ENCODE data around the gene RANBP10. TPM values are rescaled to one million over a fixed set of nuclear protein-coding genes. Genes with fewer than 3 reads are reported as not detected.

Gene RANBP10
- total RNA-seq, 2 experiments from 2014 or later: 14.9 to 18.1 TPM

DNA sequence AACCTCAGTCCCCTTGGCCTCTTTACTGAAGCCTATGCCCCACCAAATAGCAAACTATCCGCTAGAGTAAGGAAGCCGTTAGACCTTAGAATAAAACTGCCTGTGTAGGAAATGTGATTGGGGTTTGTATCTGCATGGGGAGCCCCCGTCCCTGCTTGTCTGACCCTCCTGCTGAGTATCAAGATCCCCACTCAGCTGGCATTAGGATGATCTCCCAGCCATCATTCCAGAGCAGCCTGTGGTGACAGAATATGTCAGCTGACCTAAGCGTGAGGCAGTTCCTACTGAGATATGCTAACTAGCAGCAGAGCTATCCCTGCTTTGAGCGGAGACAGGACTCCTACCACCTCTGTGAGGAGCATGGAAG is 86.6 kb downstream of the RANBP10 start:
- ChIA-PET POLR2A (interaction anchor here (0.7 to 2.3 kb wide), 8 partner anchors 10 to 690 kb away, joined by 3 to 14 read pairs (median 4); partner anchors contain the start of genes ACD, CARMIL2, PSMB10 and RANBP10), CTCF (interaction anchor here (0.7 to 3.2 kb wide), 8 partner anchors 11 to 239 kb away, joined by 3 to 12 read pairs (median 5); partner anchors contain the start of gene ATP6V0D1)
- intact Hi-C loops (cut with micrococcal nuclease): loop anchor here (1.0 to 2.0 kb wide), 3 partner anchors 53 to 123 kb away; partner anchors contain the start of genes C16orf86, ENKD1, RANBP10 and THAP11
- H3K36me3 Mint-ChIP-seq: peaks cover 3% of the 10 kb centered on the region
- peak; percentile 42 for DNase-seq
- peaks cover 35% of the 10 kb centered on the region for H3K4me1 Mint-ChIP-seq (ENCODE audit: low read depth)
- H3K4me3 Mint-ChIP-seq: peak overlapping the region; percentile 94
- H3K27ac Mint-ChIP-seq: peak overlapping the region; percentile 96
- no peaks in the 10 kb centered on the region for H3K27me3 Mint-ChIP-seq
- no peaks in the 10 kb centered on the region for H3K9me3 Mint-ChIP-seq

DNA sequence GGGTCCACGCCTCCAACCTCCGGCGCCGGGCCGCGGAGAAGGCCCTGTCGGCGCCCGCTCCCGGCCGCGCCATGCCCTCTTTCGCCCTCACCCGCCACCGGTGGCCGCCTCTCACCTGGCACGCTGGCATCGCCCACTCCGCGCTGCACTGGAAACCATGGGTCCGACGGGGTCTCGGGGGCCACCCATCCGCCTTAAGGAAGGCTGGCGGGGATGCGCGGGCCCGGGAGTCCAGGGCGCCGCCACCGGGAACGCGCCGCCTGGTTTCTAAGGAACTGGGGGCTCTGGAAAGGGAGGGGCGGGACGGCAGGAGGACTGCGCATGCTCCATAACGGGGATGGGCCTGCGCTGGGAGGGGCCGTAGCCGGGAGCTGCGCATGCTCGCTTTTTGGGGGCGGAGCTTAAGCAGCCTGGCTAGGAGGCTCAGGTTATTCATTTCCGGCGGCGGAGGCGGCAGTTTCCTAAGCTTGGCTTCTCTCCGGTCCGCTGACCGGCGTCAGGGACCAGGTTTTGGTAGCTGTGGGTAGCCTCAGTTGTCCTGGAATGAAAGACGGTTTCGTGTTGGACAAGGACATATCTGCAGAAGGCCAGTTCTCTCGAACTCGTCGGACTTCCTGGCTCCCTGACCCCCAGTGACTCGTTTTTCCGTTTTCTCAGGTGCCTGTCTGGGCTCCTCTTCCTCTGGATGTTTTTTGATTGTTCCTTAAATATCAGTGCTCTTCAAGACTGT is 87.1 kb downstream of the RANBP10 start, which contains the start of gene GFOD2:
Gene GFOD2 (minus strand): TSS at position 269 of the 730 bp plus-strand sequence. CDS start 33,601 bp downstream, outside the sequence.
- DNase-seq: peak; percentile 99
- peaks cover 35% of the 10 kb centered on the region for H3K4me1 Mint-ChIP-seq (ENCODE audit: low read depth)
- H3K9me3 Mint-ChIP-seq: no peaks in the 10 kb centered on the region
- ChIA-PET POLR2A (interaction anchor here (0.6 to 2.3 kb wide), 12 partner anchors 10 to 689 kb away, joined by 3 to 14 read pairs (median 3); partner anchors contain the start of genes ACD, ATP6V0D1, CARMIL2 and PSMB10), CTCF (interaction anchor here (0.7 to 3.2 kb wide), 13 partner anchors 10 to 238 kb away, joined by 3 to 12 read pairs (median 4); partner anchors contain the start of gene ATP6V0D1)
- H3K27ac Mint-ChIP-seq: peak within 1 kb of the TSS; percentile 96
- H3K36me3 Mint-ChIP-seq: peaks cover 3% of the 10 kb centered on the region
- peak within 1 kb of the TSS; percentile 94 for H3K4me3 Mint-ChIP-seq
- intact Hi-C loops (cut with micrococcal nuclease): loop anchor here (1.0 to 2.0 kb wide), 3 partner anchors 52 to 123 kb away; partner anchors contain the start of genes C16orf86, ENKD1, RANBP10 and THAP11
- no peaks in the 10 kb centered on the region for H3K27me3 Mint-ChIP-seq

DNA sequence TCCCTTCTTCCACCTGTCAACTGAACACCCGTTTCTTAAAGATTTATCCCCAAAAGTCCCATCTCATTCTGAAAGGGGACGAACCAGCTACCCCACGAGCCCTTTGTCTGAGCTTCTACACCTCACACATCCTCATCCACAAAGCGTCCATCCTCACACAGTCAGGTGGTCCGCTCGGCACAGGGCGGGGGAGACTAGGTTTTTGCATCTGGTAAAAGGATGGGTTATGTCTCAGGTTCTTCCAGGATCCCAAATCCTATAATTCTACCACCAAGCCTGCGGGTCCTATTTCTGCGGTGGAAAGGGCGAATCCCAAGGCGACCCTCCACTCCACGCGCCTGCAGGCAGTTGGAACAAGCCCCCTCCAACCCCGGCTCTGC is 87.7 kb downstream of the RANBP10 start:
- DNase-seq: peak; percentile 35
- CTCF ChIA-PET: interaction anchor here (0.9 to 3.2 kb wide), 12 partner anchors 46 to 237 kb away, joined by 3 to 12 read pairs (median 5); partner anchors contain the start of genes ATP6V0D1 and CTCF

DNA sequence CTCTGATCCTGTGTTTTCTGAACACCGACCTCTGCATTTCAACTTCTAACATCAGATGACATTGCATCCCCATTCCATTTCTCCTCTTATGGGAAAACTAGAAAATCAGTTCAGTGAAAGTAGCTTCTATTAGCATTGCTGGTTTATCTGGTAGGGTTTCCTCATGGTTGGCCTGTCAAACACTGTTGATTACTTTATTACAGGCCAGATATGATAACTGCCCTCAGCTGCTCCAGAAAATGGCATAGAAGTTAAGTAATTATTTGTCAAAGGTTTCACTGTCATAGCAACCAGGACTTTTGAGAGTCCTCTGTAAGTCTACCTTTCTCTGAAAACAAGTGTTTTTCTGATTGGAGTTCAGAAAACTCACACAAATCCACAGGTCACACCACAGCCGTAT is 90.3 kb downstream of the RANBP10 start:
- no peak overlapping the region for H3K27ac Mint-ChIP-seq
- POLR2A ChIA-PET: no interaction called here
- no peak for DNase-seq
- H3K36me3 Mint-ChIP-seq: peaks cover 5% of the 10 kb centered on the region
- H3K4me1 Mint-ChIP-seq (ENCODE audit: low read depth): peaks cover 42% of the 10 kb centered on the region
- no peaks in the 10 kb centered on the region for H3K9me3 Mint-ChIP-seq
- H3K4me3 Mint-ChIP-seq: no peak overlapping the region
- intact Hi-C loops (cut with micrococcal nuclease): no loop called here
- CTCF ChIA-PET: interaction anchor here (1.4 to 2.4 kb wide), 2 partner anchors 100 to 195 kb away, joined by 5 to 9 read pairs; no protein-coding TSS in a partner anchor
- no peaks in the 10 kb centered on the region for H3K27me3 Mint-ChIP-seq

More for the DNA sequence above, 87.7 kb downstream of the RANBP10 start:
- peaks cover 4% of the 10 kb centered on the region for H3K36me3 Mint-ChIP-seq
- H3K27me3 Mint-ChIP-seq: no peaks in the 10 kb centered on the region
- H3K9me3 Mint-ChIP-seq: no peaks in the 10 kb centered on the region
- POLR2A ChIA-PET: interaction anchor here (0.6 to 2.3 kb wide), 9 partner anchors 9 to 237 kb away, joined by 3 to 14 read pairs (median 3); partner anchors contain the start of genes ACD, ATP6V0D1, CARMIL2 and PSMB10
- no peak overlapping the region for H3K27ac Mint-ChIP-seq
- H3K4me1 Mint-ChIP-seq (ENCODE audit: low read depth): peaks cover 37% of the 10 kb centered on the region
- H3K4me3 Mint-ChIP-seq: peak overlapping the region; percentile 94
- intact Hi-C loops (cut with micrococcal nuclease): loop anchor here (1.0 to 2.0 kb wide), 3 partner anchors 52 to 124 kb away; partner anchors contain the start of genes C16orf86, ENKD1, RANBP10 and THAP11

DNA sequence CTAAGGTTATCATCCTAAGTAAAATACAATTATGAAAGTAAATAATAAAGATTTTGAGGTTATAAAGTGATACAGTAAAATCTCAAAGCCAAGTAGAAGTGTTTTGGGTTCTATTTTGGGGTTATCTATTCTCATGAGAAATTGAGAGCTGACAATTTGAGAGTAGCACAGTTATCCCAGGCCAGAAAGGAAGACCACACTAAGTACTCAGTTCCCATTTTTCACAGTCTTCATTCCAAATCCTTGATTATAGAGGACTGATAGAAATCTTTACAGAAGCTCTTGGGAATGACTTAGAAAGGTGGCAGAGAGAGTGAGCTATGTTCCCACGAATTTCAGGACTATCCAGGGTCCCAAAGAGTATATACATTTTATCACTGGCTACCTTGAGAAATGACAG is 91.8 kb downstream of the RANBP10 start:
- Mint-ChIP-seq H3K36me3 (peaks cover 5% of the 10 kb centered on the region), H3K27ac (no peak overlapping the region), H3K4me3 (no peak overlapping the region), H3K27me3 (no peaks in the 10 kb centered on the region), H3K9me3 (no peaks in the 10 kb centered on the region), H3K4me1 (ENCODE audit: low read depth) (peaks cover 29% of the 10 kb centered on the region)
- DNase-seq: no peak
- ChIA-PET CTCF (interaction anchor here (0.6 to 2.4 kb wide), 3 partner anchors 42 to 152 kb away, joined by 3 to 9 read pairs (median 3); no protein-coding TSS in a partner anchor), POLR2A (interaction anchor here (0.7 kb wide), 1 partner anchor 104 kb away, joined by 4 read pairs; no protein-coding TSS in a partner anchor)
- intact Hi-C loops (cut with micrococcal nuclease): no loop called here

DNA sequence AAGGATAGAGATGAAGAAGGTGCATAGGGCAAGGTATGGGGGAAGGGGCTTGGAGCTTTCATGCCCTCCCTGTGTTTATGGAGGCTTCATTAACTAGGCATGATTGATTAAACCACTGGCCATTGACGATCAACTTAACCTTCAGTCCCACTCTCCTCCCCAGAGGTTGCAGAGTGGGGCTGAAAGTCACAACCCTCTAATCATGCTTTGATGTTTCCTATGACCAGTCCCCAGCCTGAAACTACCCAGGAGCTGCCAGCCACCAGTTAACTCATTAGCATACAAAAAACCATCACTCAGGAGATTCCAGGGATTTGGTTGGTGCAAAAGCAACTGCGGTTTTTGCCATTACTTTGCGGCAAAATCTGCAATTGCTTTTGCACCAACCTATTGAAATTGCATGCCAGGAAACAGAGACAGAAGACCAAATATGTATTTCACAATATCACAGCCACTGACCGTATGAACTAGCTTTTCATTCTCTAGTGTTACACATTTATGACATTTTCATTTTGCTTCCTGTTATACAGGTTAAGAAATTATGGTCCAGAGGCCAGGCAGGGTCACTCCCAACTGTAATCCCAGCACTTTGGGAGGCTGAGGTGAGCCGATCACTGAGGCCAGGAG is 92.6 kb downstream of the RANBP10 start:
- Mint-ChIP-seq H3K36me3 (peaks cover 5% of the 10 kb centered on the region), H3K4me3 (no peak overlapping the region), H3K27me3 (no peaks in the 10 kb centered on the region), H3K9me3 (no peaks in the 10 kb centered on the region), H3K27ac (no peak overlapping the region), H3K4me1 (ENCODE audit: low read depth) (peaks cover 29% of the 10 kb centered on the region)
- ChIA-PET POLR2A (no interaction called here), CTCF (no interaction called here)
- intact Hi-C loops (cut with micrococcal nuclease): no loop called here
- DNase-seq: no peak

DNA sequence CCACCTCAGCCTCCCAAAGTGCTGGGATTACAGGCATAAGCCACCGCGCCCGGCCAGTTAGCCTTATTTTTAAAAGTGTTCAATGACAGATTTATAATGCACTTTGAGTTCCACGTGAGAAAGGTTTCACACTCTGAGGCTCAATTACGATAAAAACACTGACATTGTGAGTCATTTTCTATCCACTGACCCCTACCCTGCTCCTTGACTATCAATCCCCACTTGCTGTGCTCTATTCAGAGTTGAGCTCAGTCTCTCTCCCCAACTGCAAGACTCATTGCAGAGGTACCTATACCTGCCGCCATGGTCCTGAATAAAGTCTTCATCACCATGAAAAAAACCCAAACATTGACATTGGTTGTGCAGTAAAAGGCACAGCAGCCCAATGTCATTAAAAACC is 95.8 kb downstream of the RANBP10 start:
- CTCF ChIA-PET: no interaction called here
- H3K27me3 Mint-ChIP-seq: no peaks in the 10 kb centered on the region
- no peak for DNase-seq

DNA sequence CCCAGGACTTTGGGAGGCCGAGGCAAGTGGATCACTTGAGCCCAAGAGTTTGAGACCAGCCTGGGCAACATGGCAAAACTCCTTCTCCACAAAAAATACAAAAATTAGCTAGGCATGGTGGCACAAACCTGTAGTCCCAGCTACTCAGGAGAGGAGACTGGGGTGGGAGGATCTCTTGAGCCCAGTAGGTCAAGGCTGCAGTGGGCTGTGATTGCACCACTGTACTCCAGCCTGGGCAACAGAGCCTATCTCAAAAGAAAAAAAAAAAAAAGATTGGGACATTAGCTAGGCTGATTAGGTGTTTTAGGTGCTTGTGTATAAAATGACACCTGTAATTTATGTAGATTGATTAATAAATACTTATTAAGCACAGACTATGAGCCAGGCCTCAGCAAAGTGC is 97.3 kb downstream of the RANBP10 start:
- H3K27me3 Mint-ChIP-seq: no peaks in the 10 kb centered on the region
- no peak overlapping the region for H3K4me3 Mint-ChIP-seq
- ChIA-PET CTCF (interaction anchor here (0.9 to 1.7 kb wide), 2 partner anchors 10 to 37 kb away, joined by 3 to 5 read pairs; partner anchors contain the start of gene GFOD2), POLR2A (interaction anchor here (0.7 kb wide), 1 partner anchor 10 kb away, joined by 3 read pairs; the partner anchor contains the start of gene GFOD2)
- H3K36me3 Mint-ChIP-seq: peaks cover 1% of the 10 kb centered on the region
- no peaks in the 10 kb centered on the region for H3K9me3 Mint-ChIP-seq
- peaks cover 16% of the 10 kb centered on the region for H3K4me1 Mint-ChIP-seq (ENCODE audit: low read depth)
- no peak for DNase-seq
- H3K27ac Mint-ChIP-seq: no peak overlapping the region
- intact Hi-C loops (cut with micrococcal nuclease): no loop called here

More for the DNA sequence above, 95.8 kb downstream of the RANBP10 start:
- no peak overlapping the region for H3K4me3 Mint-ChIP-seq
- H3K27ac Mint-ChIP-seq: no peak overlapping the region
- POLR2A ChIA-PET: no interaction called here
- peaks cover 1% of the 10 kb centered on the region for H3K36me3 Mint-ChIP-seq
- intact Hi-C loops (cut with micrococcal nuclease): no loop called here
- H3K9me3 Mint-ChIP-seq: no peaks in the 10 kb centered on the region
- H3K4me1 Mint-ChIP-seq (ENCODE audit: low read depth): peaks cover 6% of the 10 kb centered on the region

DNA sequence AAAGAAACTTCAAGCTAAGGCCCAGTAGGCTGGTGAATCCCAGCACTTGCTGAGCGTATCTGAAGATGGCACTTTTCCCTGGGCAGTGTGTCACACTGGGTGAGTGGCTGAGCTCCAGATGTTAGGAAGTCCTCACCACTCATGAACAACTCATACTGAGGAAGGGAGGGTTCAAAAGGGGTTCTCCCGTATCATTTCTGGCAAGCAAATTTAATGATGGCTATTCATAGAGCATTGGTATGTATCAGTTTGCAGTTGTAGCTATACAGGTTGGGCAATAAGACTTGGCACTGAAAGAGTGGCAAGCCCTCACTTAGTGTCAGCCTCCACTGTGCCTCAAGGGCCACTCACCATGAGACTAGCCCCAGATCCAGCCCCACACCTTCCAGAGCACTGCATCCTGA is 98.0 kb downstream of the RANBP10 start:
- DNase-seq: no peak
- ChIA-PET CTCF (interaction anchor here (0.9 to 1.7 kb wide), 2 partner anchors 11 to 36 kb away, joined by 3 to 5 read pairs; partner anchors contain the start of gene GFOD2), POLR2A (no interaction called here)
- no peaks in the 10 kb centered on the region for H3K9me3 Mint-ChIP-seq
- peaks cover 20% of the 10 kb centered on the region for H3K4me1 Mint-ChIP-seq (ENCODE audit: low read depth)
- H3K4me3 Mint-ChIP-seq: no peak overlapping the region
- no peak overlapping the region for H3K27ac Mint-ChIP-seq
- no peaks in the 10 kb centered on the region for H3K27me3 Mint-ChIP-seq
- intact Hi-C loops (cut with micrococcal nuclease): no loop called here
- H3K36me3 Mint-ChIP-seq: no peaks in the 10 kb centered on the region

DNA sequence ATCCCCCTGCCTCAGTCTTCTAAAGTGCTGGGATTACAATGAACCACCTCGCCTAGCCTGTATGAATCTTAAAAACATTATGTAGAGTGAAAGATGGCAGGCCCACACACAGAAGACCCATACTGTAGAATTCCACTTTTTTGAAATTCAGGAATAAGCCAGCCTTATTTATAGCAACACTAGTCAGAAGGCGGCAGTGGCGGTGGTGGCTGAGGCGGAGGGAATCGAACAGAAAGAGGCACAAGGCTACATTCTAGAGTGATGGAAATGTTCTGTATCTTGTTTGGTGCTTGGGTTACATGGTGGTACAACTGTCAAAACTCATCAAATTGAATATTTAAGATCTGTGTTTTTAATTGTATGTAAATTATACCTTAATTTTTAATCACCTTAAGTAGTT is 98.6 kb downstream of the RANBP10 start:
- peaks cover 21% of the 10 kb centered on the region for H3K4me1 Mint-ChIP-seq (ENCODE audit: low read depth)
- H3K27me3 Mint-ChIP-seq: no peaks in the 10 kb centered on the region
- POLR2A ChIA-PET: interaction anchor here (0.5 kb wide), 1 partner anchor 69 kb away, joined by 4 read pairs; no protein-coding TSS in a partner anchor
- CTCF ChIA-PET: interaction anchor here (1.7 kb wide), 1 partner anchor 35 kb away, joined by 5 read pairs; no protein-coding TSS in a partner anchor
- H3K4me3 Mint-ChIP-seq: no peak overlapping the region
- no peaks in the 10 kb centered on the region for H3K36me3 Mint-ChIP-seq
- no peak overlapping the region for H3K27ac Mint-ChIP-seq
- no peaks in the 10 kb centered on the region for H3K9me3 Mint-ChIP-seq
- no peak for DNase-seq
- intact Hi-C loops (cut with micrococcal nuclease): no loop called here

DNA sequence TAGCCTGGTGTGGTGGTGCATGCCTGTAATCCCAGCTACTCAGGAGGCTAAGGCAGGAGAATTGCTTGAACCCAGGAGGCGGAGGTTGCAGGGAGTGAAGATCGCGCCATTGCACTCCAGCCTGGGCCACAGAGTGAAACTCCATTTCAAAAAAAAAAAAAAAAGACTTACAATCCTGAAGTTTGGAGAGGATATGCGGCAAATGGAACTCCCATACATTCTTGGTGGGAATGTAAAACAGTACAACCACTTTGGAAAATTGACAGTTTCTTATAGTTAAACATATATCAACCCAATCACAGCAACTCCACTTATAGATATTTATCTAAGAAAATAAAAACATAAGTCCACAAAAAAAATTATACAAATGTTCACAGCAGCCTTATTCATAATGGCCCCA is 99.2 kb downstream of the RANBP10 start:
- H3K27ac Mint-ChIP-seq: no peak overlapping the region
- H3K27me3 Mint-ChIP-seq: no peaks in the 10 kb centered on the region
- ChIA-PET CTCF (no interaction called here), POLR2A (no interaction called here)
- DNase-seq: no peak
- H3K4me3 Mint-ChIP-seq: no peak overlapping the region
- no peaks in the 10 kb centered on the region for H3K36me3 Mint-ChIP-seq
- H3K4me1 Mint-ChIP-seq (ENCODE audit: low read depth): peaks cover 23% of the 10 kb centered on the region
- H3K9me3 Mint-ChIP-seq: no peaks in the 10 kb centered on the region
- intact Hi-C loops (cut with micrococcal nuclease): no loop called here
